DMS79 treated with DMSO at 0.1 percent for 48 hours (cell line): Measurements from ENCODE around the gene NUMA1.

Experiments
- DNase-seq: peaks from one replicate; lab custom pipeline; 2025; lab: John Stamatoyannopoulos, UW

The NUMA1 gene

GRCh38 chr11:72061739-72062396 lies 18.5 kb downstream of the NUMA1 start:
- no peak for DNase-seq

GRCh38 chr11:72058416-72059034 lies 21.8 kb downstream of the NUMA1 start:
- peak; percentile 90 for DNase-seq

GRCh38 chr11:72048766-72049460 lies 31.4 kb downstream of the NUMA1 start:
- DNase-seq: no peak

- no peak for DNase-seq
Measured at GRCh38 chr11:72045849-72046248, 34.5 kb downstream of the NUMA1 start.

- DNase-seq: peak; percentile 39
Measured at GRCh38 chr11:72042064-72042745, 38.1 kb downstream of the NUMA1 start.

- peak; percentile 85 for DNase-seq
Measured at GRCh38 chr11:72041364-72042063, 38.8 kb downstream of the NUMA1 start.

GRCh38 chr11:72040491-72041363 lies 39.6 kb downstream of the NUMA1 start:
- peak; percentile 99 for DNase-seq

- peak; percentile 61 for DNase-seq
Measured at GRCh38 chr11:72039856-72040401, 40.4 kb downstream of the NUMA1 start.

- DNase-seq: peak; percentile 60
Measured at GRCh38 chr11:72039031-72039855, 41.1 kb downstream of the NUMA1 start.

GRCh38 chr11:72038491-72038890 lies 41.9 kb downstream of the NUMA1 start:
- peak; percentile 69 for DNase-seq

- peak; percentile 98 for DNase-seq
Measured at GRCh38 chr11:72037554-72038311, 42.6 kb downstream of the NUMA1 start.

GRCh38 chr11:72036687-72037086 lies 43.7 kb downstream of the NUMA1 start:
- DNase-seq: no peak

- no peak for DNase-seq
Measured at GRCh38 chr11:72030472-72031045, 49.8 kb downstream of the NUMA1 start.

- no peak for DNase-seq
Measured at GRCh38 chr11:72026090-72026489, 54.3 kb downstream of the NUMA1 start.

GRCh38 chr11:72024069-72024754 lies 56.1 kb downstream of the NUMA1 start:
- no peak for DNase-seq

- DNase-seq: no peak
Measured at GRCh38 chr11:72023335-72023734, 57.0 kb downstream of the NUMA1 start.

- DNase-seq: no peak
Measured at GRCh38 chr11:72018171-72018570, 62.2 kb downstream of the NUMA1 start.

- DNase-seq: no peak
Measured at GRCh38 chr11:72015511-72016061, 64.8 kb downstream of the NUMA1 start.
